ENCODE measurements around the gene PLCL2.

PLCL2 gene

DNA sequence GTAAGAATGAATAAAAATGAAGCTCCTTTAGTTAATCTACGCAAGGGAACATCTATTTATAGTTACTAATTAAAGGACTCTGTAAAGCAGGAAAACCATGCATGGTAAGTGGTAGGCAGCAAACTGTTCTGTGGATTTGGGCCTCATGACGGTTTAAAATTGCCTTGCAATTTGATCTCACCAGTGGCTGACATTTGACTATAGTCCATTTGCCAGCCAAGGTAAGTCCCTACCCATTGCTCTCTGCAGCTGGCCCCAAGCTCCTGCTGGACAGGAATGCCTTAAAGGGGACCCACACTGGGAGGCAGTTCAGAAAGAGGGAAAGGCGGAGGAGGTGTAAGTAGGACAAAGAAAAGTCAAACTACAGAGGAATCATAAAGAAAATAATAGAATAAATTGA lies 203.3 kb downstream of the PLCL2 start:
- no peaks in the 10 kb centered on the region for H3K27me3 ChIP-seq (ENCODE audit: insufficient read depth, insufficient read length)
- H3K9me3 ChIP-seq (ENCODE audit: insufficient read depth, low read length) = peaks cover 5% of the 10 kb centered on the region; the same call in 1 of the 2 replicates
- no peaks in the 10 kb centered on the region for H3K36me3 ChIP-seq (ENCODE audit: insufficient read depth, insufficient read length, low read length)
- TF ChIP-seq SUZ12 (IDR thresholded peaks at IDR 0.05; ENCODE audit: extremely low read depth, insufficient read depth, insufficient read length) = no peak
- TF ChIP-seq YY1 (IDR thresholded peaks at IDR 0.05; ENCODE audit: insufficient read depth, insufficient read length) = no peak
- TF ChIP-seq ZNF274 (IDR thresholded peaks at IDR 0.05; ENCODE audit: low read depth, low read length) = no peak
- H3K4me1 ChIP-seq (ENCODE audit: insufficient read depth, insufficient read length) = no peaks in the 10 kb centered on the region
- no peak for DNase-seq (ENCODE audit: low read depth, low spot score)
- H3K4me3 ChIP-seq (ENCODE audit: insufficient read length, low read depth) = no peak overlapping the region
- no peak overlapping the region for H3K9ac ChIP-seq (ENCODE audit: insufficient read length, low read depth)

DNA sequence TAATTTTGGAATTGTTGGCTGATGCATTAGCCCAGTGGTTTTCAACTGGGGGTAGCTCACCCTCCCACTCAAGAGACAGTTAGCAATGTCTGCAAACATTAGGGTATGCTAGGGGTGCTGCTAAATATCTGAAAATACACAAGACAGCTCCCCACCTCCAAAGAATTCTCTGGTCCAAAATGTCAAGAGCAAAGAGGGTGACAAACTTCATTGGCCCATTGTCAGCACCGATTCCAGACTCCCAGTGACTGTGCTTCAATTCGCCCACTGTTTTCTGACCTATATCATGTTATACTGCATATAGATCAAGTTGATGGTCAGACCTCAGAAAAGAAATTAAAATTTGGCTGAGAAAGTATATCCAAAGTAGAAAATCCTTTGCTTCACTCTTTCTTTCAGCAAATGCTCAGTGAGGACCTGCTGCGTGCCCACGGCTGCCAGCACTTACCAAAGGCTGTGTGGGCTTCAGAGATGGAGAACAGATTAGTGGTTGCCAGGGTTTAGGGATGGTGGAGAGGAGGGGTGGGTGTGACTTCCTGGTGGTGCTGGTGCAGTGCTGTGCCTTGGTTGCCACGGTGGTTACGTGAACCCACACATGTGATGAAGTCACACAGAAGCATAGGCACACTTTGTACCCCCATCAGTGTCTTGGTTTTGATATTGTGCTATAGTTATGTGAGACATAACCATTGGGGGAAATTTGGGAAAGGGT lies 204.0 kb downstream of the PLCL2 start:
- TF ChIP-seq YY1 (IDR thresholded peaks at IDR 0.05; ENCODE audit: insufficient read depth, insufficient read length) (no peak), SUZ12 (IDR thresholded peaks at IDR 0.05; ENCODE audit: extremely low read depth, insufficient read depth, insufficient read length) (no peak)
- DNase-seq (ENCODE audit: low read depth, low spot score) = no peak
- H3K4me3 ChIP-seq (ENCODE audit: insufficient read length, low read depth) = no peak overlapping the region
- H3K4me1 ChIP-seq (ENCODE audit: insufficient read depth, insufficient read length) = no peaks in the 10 kb centered on the region
- H3K9me3 ChIP-seq (ENCODE audit: insufficient read depth, low read length) = peaks cover 5% of the 10 kb centered on the region; the same call in 1 of the 2 replicates
- H3K9ac ChIP-seq (ENCODE audit: insufficient read length, low read depth) = no peak overlapping the region
- no peaks in the 10 kb centered on the region for H3K27me3 ChIP-seq (ENCODE audit: insufficient read depth, insufficient read length)
- H3K36me3 ChIP-seq (ENCODE audit: insufficient read depth, insufficient read length, low read length) = no peaks in the 10 kb centered on the region

DNA sequence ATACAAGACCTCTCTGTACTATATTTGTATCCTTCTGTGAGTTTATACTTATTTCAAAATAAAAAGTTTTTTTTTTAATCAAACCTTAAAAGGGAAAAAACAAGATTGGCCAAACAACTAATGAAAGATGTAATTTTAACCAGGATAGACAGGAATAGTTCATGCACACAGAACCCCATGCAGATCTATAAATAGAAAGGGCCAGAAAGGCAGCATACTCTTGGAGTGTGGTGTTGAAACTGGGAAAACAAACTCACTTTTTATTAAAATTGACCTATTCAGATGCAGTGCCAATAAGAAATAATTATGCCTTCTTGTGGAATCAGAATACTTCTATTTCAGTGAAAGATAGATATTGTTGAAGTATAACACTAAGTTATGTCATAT lies 204.6 kb downstream of the PLCL2 start:
- Histone ChIP-seq H3K9me3 (ENCODE audit: insufficient read depth, low read length) (peaks cover 4% of the 10 kb centered on the region; the same call in 1 of the 2 replicates), H3K4me3 (ENCODE audit: insufficient read length, low read depth) (no peak overlapping the region), H3K36me3 (ENCODE audit: insufficient read depth, insufficient read length, low read length) (no peaks in the 10 kb centered on the region), H3K9ac (ENCODE audit: insufficient read length, low read depth) (no peak overlapping the region), H3K4me1 (ENCODE audit: insufficient read depth, insufficient read length) (peaks cover 4% of the 10 kb centered on the region), H3K27me3 (ENCODE audit: insufficient read depth, insufficient read length) (no peaks in the 10 kb centered on the region)
- DNase-seq (ENCODE audit: low read depth, low spot score) = no peak
- no peak for TF ChIP-seq ZNF274 (IDR thresholded peaks at IDR 0.05; ENCODE audit: low read depth, low read length)
- TF ChIP-seq YY1 (IDR thresholded peaks at IDR 0.05; ENCODE audit: insufficient read depth, insufficient read length) = no peak
- no peak for TF ChIP-seq SUZ12 (IDR thresholded peaks at IDR 0.05; ENCODE audit: extremely low read depth, insufficient read depth, insufficient read length)

DNA sequence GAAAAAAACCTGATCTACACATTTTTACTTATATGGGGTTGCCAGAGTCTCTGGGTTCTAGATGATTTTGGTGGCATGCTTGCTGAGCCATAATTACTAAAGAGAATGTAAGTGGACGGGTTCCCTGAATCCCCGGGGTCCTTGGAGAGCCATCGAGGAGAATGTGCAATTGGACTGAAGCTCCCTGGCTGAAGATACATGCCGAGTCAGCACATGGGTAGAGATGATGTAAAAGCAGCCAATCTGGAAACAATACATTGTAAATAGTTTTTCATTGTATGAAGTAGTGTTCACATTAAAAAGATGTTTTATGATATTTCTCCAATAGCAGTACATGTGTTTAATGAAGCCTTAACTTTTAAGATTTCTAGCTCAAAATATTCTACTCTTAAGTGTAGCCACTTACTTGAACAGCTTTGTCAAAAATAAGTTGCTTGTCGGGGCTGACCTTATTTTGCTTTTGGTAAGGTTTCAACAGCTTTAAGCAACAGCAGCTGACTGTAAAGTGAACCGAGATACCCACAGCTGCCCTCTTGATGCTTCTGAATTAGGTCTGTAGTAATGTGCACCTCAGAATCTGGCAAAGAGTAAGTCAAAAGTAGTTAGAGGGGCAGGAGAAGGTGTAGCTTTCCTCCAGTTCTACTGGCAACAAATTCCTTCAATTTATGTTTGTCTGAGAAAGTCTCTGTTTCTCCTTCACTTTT lies 205.7 kb downstream of the PLCL2 start:
- Histone ChIP-seq H3K9ac (ENCODE audit: insufficient read length, low read depth) (no peak overlapping the region), H3K4me1 (ENCODE audit: insufficient read depth, insufficient read length) (peaks cover 9% of the 10 kb centered on the region), H3K36me3 (ENCODE audit: insufficient read depth, insufficient read length, low read length) (no peaks in the 10 kb centered on the region), H3K27me3 (ENCODE audit: insufficient read depth, insufficient read length) (no peaks in the 10 kb centered on the region), H3K4me3 (ENCODE audit: insufficient read length, low read depth) (no peak overlapping the region), H3K9me3 (ENCODE audit: insufficient read depth, low read length) (no peaks in the 10 kb centered on the region)
- no peak for TF ChIP-seq ZNF274 (IDR thresholded peaks at IDR 0.05; ENCODE audit: low read depth, low read length)
- TF ChIP-seq YY1 (IDR thresholded peaks at IDR 0.05; ENCODE audit: insufficient read depth, insufficient read length) = no peak
- no peak for TF ChIP-seq SUZ12 (IDR thresholded peaks at IDR 0.05; ENCODE audit: extremely low read depth, insufficient read depth, insufficient read length)
- DNase-seq (ENCODE audit: low read depth, low spot score) = no peak

DNA sequence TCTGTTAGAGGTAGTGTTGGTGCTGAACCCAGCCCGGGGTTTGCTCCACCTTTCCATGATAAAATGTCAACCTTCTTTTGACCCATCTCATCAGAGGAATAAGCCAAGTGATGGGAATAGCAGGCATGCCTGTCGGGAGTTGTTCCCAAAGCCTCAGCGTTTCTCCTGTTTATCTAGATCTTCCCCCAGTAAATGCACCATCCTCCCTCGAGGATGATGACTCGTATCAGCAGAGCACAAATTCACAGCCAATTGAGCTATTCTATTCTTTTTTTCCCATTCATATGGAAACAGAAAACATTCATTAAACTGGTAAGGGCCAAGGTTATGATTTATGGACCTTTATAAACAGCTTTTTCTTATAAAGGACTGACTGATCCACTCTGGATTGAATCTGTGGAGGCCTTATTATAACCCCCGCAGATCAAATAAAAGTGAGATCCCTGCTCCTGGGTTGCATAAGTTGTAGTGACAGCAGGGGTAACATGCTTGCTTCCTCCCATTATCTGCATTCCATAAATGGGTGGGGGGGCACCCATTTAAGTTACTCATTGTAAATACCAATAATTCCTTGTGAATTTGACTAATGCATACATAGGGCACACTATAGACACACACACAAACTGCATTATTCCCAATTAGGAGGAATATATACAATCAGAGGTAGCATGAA lies 207.3 kb downstream of the PLCL2 start:
- Histone ChIP-seq H3K4me1 (ENCODE audit: insufficient read depth, insufficient read length) (peaks cover 9% of the 10 kb centered on the region), H3K4me3 (ENCODE audit: insufficient read length, low read depth) (no peak overlapping the region), H3K9me3 (ENCODE audit: insufficient read depth, low read length) (no peaks in the 10 kb centered on the region), H3K36me3 (ENCODE audit: insufficient read depth, insufficient read length, low read length) (no peaks in the 10 kb centered on the region), H3K9ac (ENCODE audit: insufficient read length, low read depth) (no peak overlapping the region), H3K27me3 (ENCODE audit: insufficient read depth, insufficient read length) (no peaks in the 10 kb centered on the region)
- TF ChIP-seq ZNF274 (IDR thresholded peaks at IDR 0.05; ENCODE audit: low read depth, low read length) (no peak), YY1 (IDR thresholded peaks at IDR 0.05; ENCODE audit: insufficient read depth, insufficient read length) (no peak), SUZ12 (IDR thresholded peaks at IDR 0.05; ENCODE audit: extremely low read depth, insufficient read depth, insufficient read length) (no peak)
- no peak for DNase-seq (ENCODE audit: low read depth, low spot score)

DNA sequence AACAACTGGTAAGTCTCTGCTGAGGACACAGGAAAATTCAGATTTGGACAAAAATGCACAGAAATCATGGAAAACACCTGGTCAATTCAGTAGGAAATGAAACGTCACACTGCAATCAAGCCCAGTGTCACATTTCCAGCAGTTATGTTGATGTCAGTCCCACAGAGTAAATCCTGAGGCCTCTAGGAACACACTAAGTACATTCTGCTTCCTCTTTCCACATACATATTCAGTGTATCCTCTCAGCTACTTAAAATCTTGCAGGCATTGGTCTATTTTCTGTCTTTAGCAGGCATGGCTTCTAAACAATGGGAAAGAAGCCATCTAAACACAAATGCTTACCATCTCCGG lies 207.8 kb downstream of the PLCL2 start:
- H3K4me1 ChIP-seq (ENCODE audit: insufficient read depth, insufficient read length) = peaks cover 9% of the 10 kb centered on the region
- no peaks in the 10 kb centered on the region for H3K9me3 ChIP-seq (ENCODE audit: insufficient read depth, low read length)
- DNase-seq (ENCODE audit: low read depth, low spot score) = no peak
- no peak overlapping the region for H3K9ac ChIP-seq (ENCODE audit: insufficient read length, low read depth)
- no peaks in the 10 kb centered on the region for H3K27me3 ChIP-seq (ENCODE audit: insufficient read depth, insufficient read length)
- H3K4me3 ChIP-seq (ENCODE audit: insufficient read length, low read depth) = no peak overlapping the region
- H3K36me3 ChIP-seq (ENCODE audit: insufficient read depth, insufficient read length, low read length) = no peaks in the 10 kb centered on the region
- TF ChIP-seq SUZ12 (IDR thresholded peaks at IDR 0.05; ENCODE audit: extremely low read depth, insufficient read depth, insufficient read length) = no peak
- TF ChIP-seq YY1 (IDR thresholded peaks at IDR 0.05; ENCODE audit: insufficient read depth, insufficient read length) = no peak
- no peak for TF ChIP-seq ZNF274 (IDR thresholded peaks at IDR 0.05; ENCODE audit: low read depth, low read length)

DNA sequence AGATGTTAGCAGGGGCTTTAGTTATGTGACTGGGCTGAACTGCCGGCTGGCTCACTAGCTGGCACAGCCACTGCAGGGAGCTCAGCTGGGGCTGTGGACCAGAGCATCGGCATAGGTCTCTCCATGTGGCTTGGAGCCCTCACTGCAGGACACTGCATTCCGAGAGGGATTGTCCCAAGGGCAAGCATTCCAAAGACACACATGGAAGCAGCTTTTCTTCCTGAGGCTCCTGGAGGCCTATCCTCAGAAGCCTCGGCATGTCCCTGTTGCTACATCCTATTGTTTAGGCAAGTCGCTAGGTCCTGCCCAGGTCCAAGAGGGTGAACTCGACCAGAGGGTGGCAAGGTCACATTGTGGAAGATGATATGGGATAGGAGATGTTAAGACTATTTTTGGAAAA lies 209.8 kb downstream of the PLCL2 start:
- TF ChIP-seq SUZ12 (IDR thresholded peaks at IDR 0.05; ENCODE audit: extremely low read depth, insufficient read depth, insufficient read length) = no peak
- no peak for TF ChIP-seq ZNF274 (IDR thresholded peaks at IDR 0.05; ENCODE audit: low read depth, low read length)
- Histone ChIP-seq H3K27me3 (ENCODE audit: insufficient read depth, insufficient read length) (no peaks in the 10 kb centered on the region), H3K9ac (ENCODE audit: insufficient read length, low read depth) (no peak overlapping the region), H3K4me1 (ENCODE audit: insufficient read depth, insufficient read length) (peaks cover 9% of the 10 kb centered on the region), H3K36me3 (ENCODE audit: insufficient read depth, insufficient read length, low read length) (no peaks in the 10 kb centered on the region), H3K9me3 (ENCODE audit: insufficient read depth, low read length) (no peaks in the 10 kb centered on the region), H3K4me3 (ENCODE audit: insufficient read length, low read depth) (no peak overlapping the region)
- peak; percentile 87 for DNase-seq (ENCODE audit: low read depth, low spot score)
